GM23338 (cell line): ENCODE results near the gene IRF2BP2. TPM values are rescaled to one million over a fixed set of nuclear protein-coding genes. Genes with fewer than 3 reads are reported as not detected.

Experiments used
- ATAC-seq: fragments of 200-7000 bp; cut with Tn5 transposase; 3 replicates; pipeline ENCODE4 v1.9.1; 2020
- DNase-seq: peaks from one replicate; pipeline ENCODE4 v3.0.0-alpha.2; 2015; ENCODE audit warnings: low spot score
- H2AFZ ChIP-seq: fragments of 200-600 bp; sonication (generic); 2 replicates; pipeline ENCODE4 v1.8.0; 2016; ENCODE audit warnings: antibody characterized with exemption, mild to moderate bottlenecking, moderate library complexity
- H3F3A ChIP-seq: fragments of 200-600 bp; sonication (generic); replicated peaks from 2 replicates; pipeline ENCODE4 v1.8.0; 2017; ENCODE audit warnings: antibody characterized with exemption, mixed run types, low read depth
- H3K27ac ChIP-seq: fragments of 200-600 bp; sonication (generic); 2 replicates; pipeline ENCODE4 v1.6.1; 2016; ENCODE audit warnings: low read depth
- H3K27me3 ChIP-seq: fragments of 200-600 bp; sonication (generic); 2 replicates; pipeline ENCODE4 v1.8.0; 2016; ENCODE audit warnings: mild to moderate bottlenecking, mixed run types, moderate library complexity; ENCODE audit not compliant: insufficient read depth
- H3K36me3 ChIP-seq: fragments of 200-600 bp; sonication (generic); 2 replicates; pipeline ENCODE4 v1.8.0; 2016; ENCODE audit warnings: mild to moderate bottlenecking; ENCODE audit not compliant: insufficient read depth
- H3K4me1 ChIP-seq: fragments of 200-600 bp; sonication (generic); 2 replicates; pipeline ENCODE4 v1.8.0; 2016; ENCODE audit warnings: mild to moderate bottlenecking, moderate library complexity; ENCODE audit not compliant: insufficient read depth
- H3K4me2 ChIP-seq: fragments of 200-600 bp; sonication (generic); 2 replicates; pipeline ENCODE4 v1.7.1; 2017; ENCODE audit warnings: mixed run types
- H3K4me3 ChIP-seq: fragments of 200-600 bp; sonication (generic); 2 replicates; pipeline ENCODE4 v1.6.1; 2016; ENCODE audit warnings: mixed run types
- H3K79me2 ChIP-seq: fragments of 200-600 bp; sonication (generic); replicated peaks from 2 replicates; pipeline ENCODE4 v1.8.0; 2017; ENCODE audit warnings: mild to moderate bottlenecking; ENCODE audit not compliant: insufficient read depth
- H3K9me2 ChIP-seq: fragments of 200-600 bp; sonication (generic); 2 replicates; pipeline ENCODE4 v1.8.0; 2017; ENCODE audit not compliant: insufficient read depth
- H4K20me1 ChIP-seq: fragments of 200-600 bp; sonication (generic); replicated peaks from 2 replicates; pipeline ENCODE4 v1.8.0; 2017; ENCODE audit warnings: mild to moderate bottlenecking; ENCODE audit not compliant: insufficient read depth
- H3K27ac Mint-ChIP-seq: 2 replicates; pipeline ENCODE4 v1.8.0; 2020; ENCODE audit warnings: inconsistent platforms, mild to moderate bottlenecking, moderate library complexity, mixed read lengths
- H3K27me3 Mint-ChIP-seq: 3 replicates; pipeline ENCODE4 v1.8.0; 2022; ENCODE audit warnings: low read depth, mild to moderate bottlenecking, moderate library complexity, mixed read lengths, inconsistent platforms; ENCODE audit not compliant: insufficient read depth, poor library complexity
- H3K36me3 Mint-ChIP-seq: 3 replicates; pipeline ENCODE4 v1.8.0; 2021; ENCODE audit warnings: low read depth, mild to moderate bottlenecking, inconsistent platforms, moderate library complexity, mixed read lengths
- H3K4me1 Mint-ChIP-seq: 3 replicates; pipeline ENCODE4 v1.8.0; 2020; ENCODE audit warnings: mild to moderate bottlenecking, inconsistent platforms, mixed read lengths
- H3K4me3 Mint-ChIP-seq: 3 replicates; pipeline ENCODE4 v1.8.0; 2021; ENCODE audit warnings: moderate library complexity, mild to moderate bottlenecking, inconsistent platforms, mixed read lengths
- H3K9me3 Mint-ChIP-seq: 3 replicates; pipeline ENCODE4 v1.8.0; 2020; ENCODE audit warnings: moderate library complexity, mild to moderate bottlenecking, inconsistent platforms, mixed read lengths
- EZH2 ChIP-seq: fragments of 200-600 bp; sonication (generic); IDR thresholded peaks from one replicate; pipeline ENCODE4 v1.8.0; 2017; ENCODE audit warnings: antibody characterized with exemption, mild to moderate bottlenecking, low read depth; ENCODE audit not compliant: unreplicated experiment
- EZH2phosphoT487 ChIP-seq: fragments of 200-600 bp; sonication (generic); IDR thresholded peaks from one replicate; pipeline ENCODE4 v1.8.1; 2018; ENCODE audit warnings: antibody characterized with exemption; ENCODE audit not compliant: unreplicated experiment
- JUNB ChIP-seq: IDR thresholded peaks from one replicate; pipeline ENCODE4 v1.6.1; 2016; ENCODE audit warnings: antibody characterized with exemption; ENCODE audit not compliant: unreplicated experiment
- NANOG ChIP-seq: IDR thresholded peaks from 2 replicates; pipeline ENCODE4 v1.6.1; 2016; ENCODE audit warnings: antibody characterized with exemption, borderline replicate concordance
- STAT1 ChIP-seq: IDR thresholded peaks from one replicate; pipeline ENCODE4 v1.6.1; 2016; ENCODE audit warnings: antibody characterized with exemption; ENCODE audit not compliant: unreplicated experiment
- ZNF114 ChIP-seq: fragments of 250-450 bp; sonication (Bioruptor Pico); IDR thresholded peaks from 2 replicates; pipeline ENCODE4 v1.5.0; 2020; ENCODE audit warnings: mild to moderate bottlenecking, moderate library complexity
- ZNF331 ChIP-seq: fragments of 250-450 bp; sonication (Bioruptor Pico); IDR thresholded peaks from 2 replicates; pipeline ENCODE4 v1.5.0; 2020; ENCODE audit warnings: low read depth, mild to moderate bottlenecking, moderate library complexity
- polyA plus RNA-seq: library from polyadenylated mRNA; unstranded; fragments of >200 nt; fragmentation: Nextera tagmentation; extraction: Ambion mirVana; gene quantifications from 2 replicates; pipeline ENCODE4 v1.2.1, GENCODE V29; 2016
- total RNA-seq: library from RNA; depleted of rRNA; stranded (reverse); fragments of >200 nt; shearing (Covaris generic); gene quantifications from 2 replicates; pipeline ENCODE4 v1.2.3, GENCODE V29; 2014
- TF ChIP-seq, protein P1 (sequence below): IDR thresholded peaks from one replicate; pipeline ENCODE4 v1.6.1; 2018; ENCODE audit warnings: antibody characterized with exemption; ENCODE audit not compliant: unreplicated experiment
- TF ChIP-seq, protein P2 (sequence below): fragments of 250-450 bp; sonication (Bioruptor Pico); IDR thresholded peaks from 2 replicates; pipeline ENCODE4 v1.5.0; 2020; ENCODE audit warnings: mild to moderate bottlenecking, moderate library complexity

Gene IRF2BP2
- total and polyA plus RNA-seq, 2 experiments from 2014 or later, result 19.4 to 62.4 TPM

DNA sequence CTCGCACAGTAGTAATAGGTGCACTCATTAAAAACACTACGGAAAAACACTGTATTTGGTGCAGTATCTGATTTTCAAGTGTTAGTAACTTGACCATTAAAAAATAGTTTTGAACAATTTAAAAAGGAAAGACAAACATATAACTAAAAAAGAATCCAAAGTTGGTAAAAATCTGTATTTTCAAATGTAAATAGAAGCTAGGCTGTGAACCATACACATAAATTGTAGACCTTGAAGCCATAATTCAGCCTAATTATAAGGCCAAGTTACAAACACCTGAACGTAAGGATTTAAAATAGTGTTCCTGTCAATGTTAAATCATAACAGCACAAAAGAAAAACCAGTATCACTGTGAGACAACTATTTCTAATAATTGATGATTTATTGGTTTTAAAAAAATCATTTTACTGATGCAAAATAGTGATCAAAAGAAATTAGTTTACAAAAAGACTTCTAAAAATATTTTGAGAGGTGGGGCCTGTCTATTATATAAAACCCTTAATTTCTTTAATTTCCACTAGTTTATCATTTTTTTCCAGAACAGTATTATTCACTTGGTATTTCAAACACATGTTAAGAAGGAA, 4.5 kb downstream of the IRF2BP2 start:
- Histone ChIP-seq H3K27me3 (no peaks in the 10 kb centered on the region), H3K4me2 (peak overlapping the region; percentile 73), H3K79me2 (peaks cover 74% of the 10 kb centered on the region), H4K20me1 (peaks cover 23% of the 10 kb centered on the region), H3K9me2 (no peaks in the 10 kb centered on the region), H3K36me3 (peaks cover 8% of the 10 kb centered on the region; the same call in 1 of the 2 replicates), H3K4me1 (peaks cover 73% of the 10 kb centered on the region), H2AFZ (no peak overlapping the region), H3K4me3 (peak overlapping the region; percentile 72), H3F3A (no peaks in the 10 kb centered on the region), H3K27ac (no peak overlapping the region)
- TF ChIP-seq NANOG (no peak), EZH2 (no peak), STAT1 (no peak), EZH2phosphoT487 (no peak), JUNB (no peak), ZNF114 (CRISPR knock-in tag) (no peak), ZNF331 (CRISPR knock-in tag) (no peak)
- TF ChIP-seq, protein P1, sequence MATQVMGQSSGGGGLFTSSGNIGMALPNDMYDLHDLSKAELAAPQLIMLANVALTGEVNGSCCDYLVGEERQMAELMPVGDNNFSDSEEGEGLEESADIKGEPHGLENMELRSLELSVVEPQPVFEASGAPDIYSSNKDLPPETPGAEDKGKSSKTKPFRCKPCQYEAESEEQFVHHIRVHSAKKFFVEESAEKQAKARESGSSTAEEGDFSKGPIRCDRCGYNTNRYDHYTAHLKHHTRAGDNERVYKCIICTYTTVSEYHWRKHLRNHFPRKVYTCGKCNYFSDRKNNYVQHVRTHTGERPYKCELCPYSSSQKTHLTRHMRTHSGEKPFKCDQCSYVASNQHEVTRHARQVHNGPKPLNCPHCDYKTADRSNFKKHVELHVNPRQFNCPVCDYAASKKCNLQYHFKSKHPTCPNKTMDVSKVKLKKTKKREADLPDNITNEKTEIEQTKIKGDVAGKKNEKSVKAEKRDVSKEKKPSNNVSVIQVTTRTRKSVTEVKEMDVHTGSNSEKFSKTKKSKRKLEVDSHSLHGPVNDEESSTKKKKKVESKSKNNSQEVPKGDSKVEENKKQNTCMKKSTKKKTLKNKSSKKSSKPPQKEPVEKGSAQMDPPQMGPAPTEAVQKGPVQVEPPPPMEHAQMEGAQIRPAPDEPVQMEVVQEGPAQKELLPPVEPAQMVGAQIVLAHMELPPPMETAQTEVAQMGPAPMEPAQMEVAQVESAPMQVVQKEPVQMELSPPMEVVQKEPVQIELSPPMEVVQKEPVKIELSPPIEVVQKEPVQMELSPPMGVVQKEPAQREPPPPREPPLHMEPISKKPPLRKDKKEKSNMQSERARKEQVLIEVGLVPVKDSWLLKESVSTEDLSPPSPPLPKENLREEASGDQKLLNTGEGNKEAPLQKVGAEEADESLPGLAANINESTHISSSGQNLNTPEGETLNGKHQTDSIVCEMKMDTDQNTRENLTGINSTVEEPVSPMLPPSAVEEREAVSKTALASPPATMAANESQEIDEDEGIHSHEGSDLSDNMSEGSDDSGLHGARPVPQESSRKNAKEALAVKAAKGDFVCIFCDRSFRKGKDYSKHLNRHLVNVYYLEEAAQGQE, result no peak
- TF ChIP-seq, protein P2, sequence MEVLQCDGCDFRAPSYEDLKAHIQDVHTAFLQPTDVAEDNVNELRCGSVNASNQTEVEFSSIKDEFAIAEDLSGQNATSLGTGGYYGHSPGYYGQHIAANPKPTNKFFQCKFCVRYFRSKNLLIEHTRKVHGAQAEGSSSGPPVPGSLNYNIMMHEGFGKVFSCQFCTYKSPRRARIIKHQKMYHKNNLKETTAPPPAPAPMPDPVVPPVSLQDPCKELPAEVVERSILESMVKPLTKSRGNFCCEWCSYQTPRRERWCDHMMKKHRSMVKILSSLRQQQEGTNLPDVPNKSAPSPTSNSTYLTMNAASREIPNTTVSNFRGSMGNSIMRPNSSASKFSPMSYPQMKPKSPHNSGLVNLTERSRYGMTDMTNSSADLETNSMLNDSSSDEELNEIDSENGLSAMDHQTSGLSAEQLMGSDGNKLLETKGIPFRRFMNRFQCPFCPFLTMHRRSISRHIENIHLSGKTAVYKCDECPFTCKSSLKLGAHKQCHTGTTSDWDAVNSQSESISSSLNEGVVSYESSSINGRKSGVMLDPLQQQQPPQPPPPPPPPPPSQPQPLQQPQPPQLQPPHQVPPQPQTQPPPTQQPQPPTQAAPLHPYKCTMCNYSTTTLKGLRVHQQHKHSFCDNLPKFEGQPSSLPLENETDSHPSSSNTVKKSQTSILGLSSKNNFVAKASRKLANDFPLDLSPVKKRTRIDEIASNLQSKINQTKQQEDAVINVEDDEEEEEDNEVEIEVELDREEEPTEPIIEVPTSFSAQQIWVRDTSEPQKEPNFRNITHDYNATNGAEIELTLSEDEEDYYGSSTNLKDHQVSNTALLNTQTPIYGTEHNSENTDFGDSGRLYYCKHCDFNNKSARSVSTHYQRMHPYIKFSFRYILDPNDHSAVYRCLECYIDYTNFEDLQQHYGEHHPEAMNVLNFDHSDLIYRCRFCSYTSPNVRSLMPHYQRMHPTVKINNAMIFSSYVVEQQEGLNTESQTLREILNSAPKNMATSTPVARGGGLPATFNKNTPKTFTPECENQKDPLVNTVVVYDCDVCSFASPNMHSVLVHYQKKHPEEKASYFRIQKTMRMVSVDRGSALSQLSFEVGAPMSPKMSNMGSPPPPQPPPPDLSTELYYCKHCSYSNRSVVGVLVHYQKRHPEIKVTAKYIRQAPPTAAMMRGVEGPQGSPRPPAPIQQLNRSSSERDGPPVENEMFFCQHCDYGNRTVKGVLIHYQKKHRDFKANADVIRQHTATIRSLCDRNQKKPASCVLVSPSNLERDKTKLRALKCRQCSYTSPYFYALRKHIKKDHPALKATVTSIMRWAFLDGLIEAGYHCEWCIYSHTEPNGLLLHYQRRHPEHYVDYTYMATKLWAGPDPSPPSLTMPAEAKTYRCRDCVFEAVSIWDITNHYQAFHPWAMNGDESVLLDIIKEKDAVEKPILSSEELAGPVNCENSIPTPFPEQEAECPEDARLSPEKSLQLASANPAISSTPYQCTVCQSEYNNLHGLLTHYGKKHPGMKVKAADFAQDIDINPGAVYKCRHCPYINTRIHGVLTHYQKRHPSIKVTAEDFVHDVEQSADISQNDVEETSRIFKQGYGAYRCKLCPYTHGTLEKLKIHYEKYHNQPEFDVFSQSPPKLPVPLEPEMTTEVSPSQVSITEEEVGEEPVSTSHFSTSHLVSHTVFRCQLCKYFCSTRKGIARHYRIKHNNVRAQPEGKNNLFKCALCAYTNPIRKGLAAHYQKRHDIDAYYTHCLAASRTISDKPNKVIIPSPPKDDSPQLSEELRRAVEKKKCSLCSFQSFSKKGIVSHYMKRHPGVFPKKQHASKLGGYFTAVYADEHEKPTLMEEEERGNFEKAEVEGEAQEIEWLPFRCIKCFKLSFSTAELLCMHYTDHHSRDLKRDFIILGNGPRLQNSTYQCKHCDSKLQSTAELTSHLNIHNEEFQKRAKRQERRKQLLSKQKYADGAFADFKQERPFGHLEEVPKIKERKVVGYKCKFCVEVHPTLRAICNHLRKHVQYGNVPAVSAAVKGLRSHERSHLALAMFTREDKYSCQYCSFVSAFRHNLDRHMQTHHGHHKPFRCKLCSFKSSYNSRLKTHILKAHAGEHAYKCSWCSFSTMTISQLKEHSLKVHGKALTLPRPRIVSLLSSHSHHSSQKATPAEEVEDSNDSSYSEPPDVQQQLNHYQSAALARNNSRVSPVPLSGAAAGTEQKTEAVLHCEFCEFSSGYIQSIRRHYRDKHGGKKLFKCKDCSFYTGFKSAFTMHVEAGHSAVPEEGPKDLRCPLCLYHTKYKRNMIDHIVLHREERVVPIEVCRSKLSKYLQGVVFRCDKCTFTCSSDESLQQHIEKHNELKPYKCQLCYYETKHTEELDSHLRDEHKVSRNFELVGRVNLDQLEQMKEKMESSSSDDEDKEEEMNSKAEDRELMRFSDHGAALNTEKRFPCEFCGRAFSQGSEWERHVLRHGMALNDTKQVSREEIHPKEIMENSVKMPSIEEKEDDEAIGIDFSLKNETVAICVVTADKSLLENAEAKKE (CRISPR knock-in tag), result no peak
- no peak for ATAC-seq
- no peak for DNase-seq
- peaks cover 9% of the 10 kb centered on the region for H3K27me3 Mint-ChIP-seq
- peaks cover 6% of the 10 kb centered on the region; the same call in 1 of the 3 replicates for H3K9me3 Mint-ChIP-seq
- no peak overlapping the region for H3K27ac Mint-ChIP-seq
- peak overlapping the region; percentile 91 for H3K4me3 Mint-ChIP-seq
- H3K36me3 Mint-ChIP-seq, result peaks cover 46% of the 10 kb centered on the region
- H3K4me1 Mint-ChIP-seq, result peaks cover 67% of the 10 kb centered on the region
